IPS-18a (cell line): Measurements from ENCODE around the gene TMEM128.
"Not testable (repeated sequence)": the region's sequence is repeated elsewhere in the genome, so short reads cannot be mapped to it uniquely, and the experiment has no call there.

Source experiments
- H3K27ac ChIP-seq: one replicate; pipeline ENCODE4 v1.5.1; 2013; ENCODE audit warnings: low read length
- H3K27me3 ChIP-seq: one replicate; pipeline ENCODE4 v1.6.1; 2013; ENCODE audit warnings: mild to moderate bottlenecking, low read length; ENCODE audit not compliant: control insufficient read depth, insufficient read depth
- H3K36me3 ChIP-seq: one replicate; pipeline ENCODE4 v1.6.1; 2013; ENCODE audit warnings: low read depth, low read length; ENCODE audit not compliant: control insufficient read depth
- H3K4me1 ChIP-seq: one replicate; pipeline ENCODE4 v1.6.1; 2013; ENCODE audit warnings: low read depth, low read length; ENCODE audit not compliant: control insufficient read depth
- H3K4me3 ChIP-seq: one replicate; pipeline ENCODE4 v1.5.1; 2013; ENCODE audit warnings: low read length
- H3K9ac ChIP-seq: one replicate; pipeline ENCODE4 v1.6.1; 2013; ENCODE audit warnings: mild to moderate bottlenecking, low read length, moderate library complexity
- H3K9me3 ChIP-seq: one replicate; pipeline ENCODE4 v1.6.1; 2013; ENCODE audit warnings: low read depth, low read length; ENCODE audit not compliant: control insufficient read depth

The TMEM128 gene

GRCh38 chr4:4225915-4226605, 22.0 kb downstream of the TMEM128 start:
- Histone ChIP-seq H3K27me3 (peaks cover 87% of the 10 kb centered on the region), H3K9ac (no peak overlapping the region), H3K4me3 (no peak overlapping the region), H3K27ac (no peak overlapping the region), H3K36me3 (no peaks in the 10 kb centered on the region), H3K4me1 (no peaks in the 10 kb centered on the region), H3K9me3 (no peaks in the 10 kb centered on the region)

- no peaks in the 10 kb centered on the region for H3K36me3 ChIP-seq
- H3K9me3 ChIP-seq, result no peaks in the 10 kb centered on the region
- no peak overlapping the region for H3K9ac ChIP-seq
- no peak overlapping the region for H3K27ac ChIP-seq
- H3K4me3 ChIP-seq, result no peak overlapping the region
- peaks cover 5% of the 10 kb centered on the region for H3K27me3 ChIP-seq
- H3K4me1 ChIP-seq, result peaks cover 8% of the 10 kb centered on the region
These were observed 30.9 kb downstream of the TMEM128 start for GRCh38 chr4:4217113-4217512.

GRCh38 chr4:4216648-4217047, 31.4 kb downstream of the TMEM128 start:
- Histone ChIP-seq H3K9me3 (no peaks in the 10 kb centered on the region), H3K36me3 (no peaks in the 10 kb centered on the region)

GRCh38 chr4:4213674-4214073, 34.3 kb downstream of the TMEM128 start:
- H3K4me3 ChIP-seq, H3K9ac ChIP-seq, H3K4me1 ChIP-seq, H3K9me3 ChIP-seq, H3K27ac ChIP-seq, H3K36me3 ChIP-seq, H3K27me3 ChIP-seq: not testable (repeated sequence)

More at GRCh38 chr4:4216648-4217047, 31.4 kb downstream of the TMEM128 start:
- no peak overlapping the region for H3K27ac ChIP-seq
- no peak overlapping the region for H3K9ac ChIP-seq
- peaks cover 8% of the 10 kb centered on the region for H3K4me1 ChIP-seq
- H3K4me3 ChIP-seq, result no peak overlapping the region
- H3K27me3 ChIP-seq, result peaks cover under 1% of the 10 kb centered on the region

- Histone ChIP-seq H3K27ac (no peak overlapping the region), H3K4me3 (no peak overlapping the region), H3K4me1 (no peaks in the 10 kb centered on the region), H3K9me3 (no peaks in the 10 kb centered on the region), H3K36me3 (no peaks in the 10 kb centered on the region), H3K9ac (no peak overlapping the region), H3K27me3 (no peaks in the 10 kb centered on the region)
These were observed 41.8 kb downstream of the TMEM128 start for GRCh38 chr4:4206204-4206603.

GRCh38 chr4:4204401-4204745, 43.6 kb downstream of the TMEM128 start:
- Histone ChIP-seq H3K9me3 (no peaks in the 10 kb centered on the region), H3K27ac (no peak overlapping the region), H3K4me3 (no peak overlapping the region), H3K4me1 (no peaks in the 10 kb centered on the region), H3K9ac (no peak overlapping the region), H3K27me3 (no peaks in the 10 kb centered on the region), H3K36me3 (no peaks in the 10 kb centered on the region)

- Histone ChIP-seq H3K4me3 (no peak overlapping the region), H3K27me3 (no peaks in the 10 kb centered on the region), H3K36me3 (no peaks in the 10 kb centered on the region), H3K4me1 (no peaks in the 10 kb centered on the region), H3K27ac (no peak overlapping the region), H3K9ac (no peak overlapping the region), H3K9me3 (no peaks in the 10 kb centered on the region)
These were observed 44.2 kb downstream of the TMEM128 start for GRCh38 chr4:4203688-4204400.

- H3K9ac ChIP-seq, result no peak overlapping the region
- no peak overlapping the region for H3K27ac ChIP-seq
- no peaks in the 10 kb centered on the region for H3K9me3 ChIP-seq
- no peaks in the 10 kb centered on the region for H3K4me1 ChIP-seq
- H3K4me3 ChIP-seq, result no peak overlapping the region
- no peaks in the 10 kb centered on the region for H3K36me3 ChIP-seq
- H3K27me3 ChIP-seq, result no peaks in the 10 kb centered on the region
These were observed 45.5 kb downstream of the TMEM128 start for GRCh38 chr4:4202510-4202909.

- H3K9me3 ChIP-seq, result no peaks in the 10 kb centered on the region
- H3K4me1 ChIP-seq, result no peaks in the 10 kb centered on the region
- H3K27me3 ChIP-seq, result no peaks in the 10 kb centered on the region
- H3K36me3 ChIP-seq, result no peaks in the 10 kb centered on the region
- no peak overlapping the region for H3K9ac ChIP-seq
- H3K27ac ChIP-seq, result no peak overlapping the region
- H3K4me3 ChIP-seq, result no peak overlapping the region
These were observed 47.4 kb downstream of the TMEM128 start for GRCh38 chr4:4200624-4201023.

- Histone ChIP-seq H3K9ac (no peak overlapping the region), H3K27ac (no peak overlapping the region), H3K9me3 (no peaks in the 10 kb centered on the region), H3K27me3 (no peaks in the 10 kb centered on the region), H3K36me3 (no peaks in the 10 kb centered on the region), H3K4me1 (no peaks in the 10 kb centered on the region), H3K4me3 (no peak overlapping the region)
These were observed 52.7 kb downstream of the TMEM128 start for GRCh38 chr4:4195354-4195753.

- H3K4me3 ChIP-seq, H3K9ac ChIP-seq, H3K9me3 ChIP-seq, H3K27me3 ChIP-seq, H3K4me1 ChIP-seq, H3K27ac ChIP-seq, H3K36me3 ChIP-seq: not testable (repeated sequence)
These were observed 59.5 kb downstream of the TMEM128 start for GRCh38 chr4:4188557-4188956.
